Stimulated activated naive CD8-positive, alpha-beta T cell treated with anti-CD3 and anti-CD28 coated beads, Interleukin-15, Interleukin-2, amounts not matched to agents 100 ng/mL and 50 ng/mL, for 24 hours (primary cell): ENCODE measurements around the gene PTPN5.

Experiments used
- H3K27ac Mint-ChIP-seq: one replicate; pipeline ENCODE4 v1.8.0; 2021; ENCODE audit warnings: mild to moderate bottlenecking, mixed read lengths
- H3K27me3 Mint-ChIP-seq: one replicate; pipeline ENCODE4 v1.8.0; 2021; ENCODE audit warnings: mixed read lengths
- H3K36me3 Mint-ChIP-seq: one replicate; pipeline ENCODE4 v1.8.0; 2021; ENCODE audit warnings: low read depth, mixed read lengths
- H3K4me1 Mint-ChIP-seq: one replicate; pipeline ENCODE4 v1.8.0; 2021; ENCODE audit warnings: low read depth, mixed read lengths
- H3K4me3 Mint-ChIP-seq: one replicate; pipeline ENCODE4 v1.8.0; 2021; ENCODE audit warnings: mild to moderate bottlenecking, mixed read lengths
- H3K9me3 Mint-ChIP-seq: one replicate; pipeline ENCODE4 v1.8.0; 2021; ENCODE audit warnings: mixed read lengths

PTPN5 gene

DNA sequence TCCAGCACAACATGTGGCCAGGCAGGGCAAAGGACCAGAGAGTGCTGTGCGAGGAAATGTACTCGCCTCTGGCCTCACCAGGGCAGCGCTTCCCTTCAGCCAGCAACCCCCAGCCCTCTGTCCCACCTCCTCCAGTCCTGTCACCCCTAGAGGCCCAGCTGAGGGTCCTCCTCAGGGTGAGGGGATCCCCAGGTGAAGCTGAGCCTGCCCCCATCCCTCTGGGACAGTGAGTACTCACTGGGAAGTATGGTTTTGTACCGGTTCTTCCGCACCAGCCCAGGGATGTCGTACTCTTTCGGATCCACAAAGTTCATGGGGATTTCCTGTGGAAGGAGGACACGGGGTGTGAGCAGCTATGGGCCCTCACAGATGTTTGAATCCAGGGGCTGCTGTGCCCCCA, 54.0 kb downstream of the PTPN5 start:
- Mint-ChIP-seq H3K27ac (no peak overlapping the region), H3K9me3 (no peaks in the 10 kb centered on the region)

DNA sequence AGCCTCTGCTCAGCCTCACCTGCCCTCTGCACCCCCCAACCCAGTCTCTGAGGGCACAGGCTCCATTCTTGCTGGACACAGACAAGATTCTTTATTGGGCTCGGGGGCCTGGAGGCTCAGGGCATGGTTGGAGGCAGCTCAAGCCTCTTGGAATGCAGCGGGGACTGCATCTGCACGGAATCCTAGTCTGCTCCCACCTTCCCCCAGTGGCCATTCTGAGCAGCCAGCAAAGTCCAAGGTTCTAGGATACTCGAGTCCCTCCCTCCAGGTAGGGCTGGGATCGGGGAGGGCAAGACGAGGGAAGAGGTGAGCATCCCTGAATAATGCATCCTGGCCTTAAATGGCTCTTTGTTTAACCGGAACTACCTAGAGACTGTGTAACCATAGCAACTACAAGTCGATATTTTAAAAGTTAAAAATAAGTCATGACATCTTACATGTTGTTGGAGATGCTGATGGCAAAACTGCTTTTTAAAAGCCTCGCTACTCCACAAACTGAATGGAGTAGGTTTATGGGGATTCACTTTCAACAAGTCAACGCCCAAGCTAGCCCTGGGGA, 54.9 kb downstream of the PTPN5 start:
- Mint-ChIP-seq H3K27ac (no peak overlapping the region), H3K9me3 (no peaks in the 10 kb centered on the region), H3K36me3 (no peaks in the 10 kb centered on the region), H3K4me1 (peaks cover 3% of the 10 kb centered on the region), H3K4me3 (no peak overlapping the region), H3K27me3 (no peaks in the 10 kb centered on the region)

More for the DNA sequence above, 54.0 kb downstream of the PTPN5 start:
- Mint-ChIP-seq H3K4me3 (no peak overlapping the region), H3K4me1 (no peaks in the 10 kb centered on the region), H3K36me3 (no peaks in the 10 kb centered on the region), H3K27me3 (no peaks in the 10 kb centered on the region)

- H3K36me3 Mint-ChIP-seq = no peaks in the 10 kb centered on the region
- no peaks in the 10 kb centered on the region for H3K9me3 Mint-ChIP-seq
- no peak overlapping the region for H3K4me3 Mint-ChIP-seq
- no peak overlapping the region for H3K27ac Mint-ChIP-seq
- peaks cover 3% of the 10 kb centered on the region for H3K4me1 Mint-ChIP-seq
- H3K27me3 Mint-ChIP-seq = no peaks in the 10 kb centered on the region
Observed at GRCh38 chr11:18733202-18733601, 58.4 kb downstream of the PTPN5 start.

DNA sequence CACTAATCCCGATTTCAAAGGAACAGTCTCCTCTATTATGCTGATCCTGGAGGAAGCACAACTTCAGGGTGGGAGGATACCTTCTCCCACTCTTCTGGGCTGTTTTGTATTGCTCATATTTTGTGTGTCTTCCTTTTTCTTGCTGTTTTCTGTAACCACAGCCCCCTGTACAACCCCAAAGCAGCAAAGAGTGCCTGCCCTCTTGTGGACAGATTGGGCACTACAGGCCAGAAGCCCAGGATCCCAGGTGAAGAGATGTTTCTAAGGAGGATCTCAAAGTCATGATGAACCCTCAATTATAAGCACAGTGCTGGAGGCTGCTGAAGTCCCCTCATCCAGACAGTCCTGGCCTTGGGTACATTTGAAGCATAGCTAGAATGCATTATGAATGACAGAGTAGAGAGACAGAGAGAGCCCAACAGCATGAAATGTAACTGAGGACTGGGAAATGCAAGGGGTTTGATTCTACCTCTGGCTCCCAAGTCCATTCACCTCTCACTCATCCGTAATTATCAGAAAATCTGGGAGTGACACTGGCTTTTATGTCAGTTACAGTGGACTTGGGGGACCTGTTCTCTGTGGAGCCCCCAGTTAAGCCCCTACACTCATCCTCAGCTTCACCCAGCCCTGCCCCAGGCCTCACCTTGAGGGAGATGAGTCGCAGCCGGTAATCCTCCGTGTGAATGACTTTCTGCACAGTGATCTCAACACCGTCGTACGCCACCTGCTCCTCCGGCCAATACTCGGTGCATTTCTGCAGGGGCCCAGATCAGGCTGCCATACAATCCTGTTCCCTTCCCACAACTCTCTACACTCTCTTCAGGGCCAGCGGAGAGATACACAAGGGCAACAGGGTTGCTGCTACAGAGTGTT, 59.4 kb downstream of the PTPN5 start:
- H3K27ac Mint-ChIP-seq = no peak overlapping the region
- no peaks in the 10 kb centered on the region for H3K36me3 Mint-ChIP-seq
- no peak overlapping the region for H3K4me3 Mint-ChIP-seq
- H3K4me1 Mint-ChIP-seq = peaks cover 11% of the 10 kb centered on the region
- no peaks in the 10 kb centered on the region for H3K9me3 Mint-ChIP-seq
- no peaks in the 10 kb centered on the region for H3K27me3 Mint-ChIP-seq

- H3K27ac Mint-ChIP-seq = no peak overlapping the region
- H3K27me3 Mint-ChIP-seq = no peaks in the 10 kb centered on the region
- no peaks in the 10 kb centered on the region for H3K9me3 Mint-ChIP-seq
- H3K36me3 Mint-ChIP-seq = no peaks in the 10 kb centered on the region
- H3K4me1 Mint-ChIP-seq = peaks cover 11% of the 10 kb centered on the region
- H3K4me3 Mint-ChIP-seq = no peak overlapping the region
Observed at GRCh38 chr11:18731441-18731840, 60.2 kb downstream of the PTPN5 start.

GRCh38 chr11:18730020-18730419, 61.6 kb downstream of the PTPN5 start:
- H3K27ac Mint-ChIP-seq = no peak overlapping the region
- no peak overlapping the region for H3K4me3 Mint-ChIP-seq
- no peaks in the 10 kb centered on the region for H3K36me3 Mint-ChIP-seq
- no peaks in the 10 kb centered on the region for H3K27me3 Mint-ChIP-seq
- peaks cover 11% of the 10 kb centered on the region for H3K4me1 Mint-ChIP-seq
- H3K9me3 Mint-ChIP-seq = no peaks in the 10 kb centered on the region

GRCh38 chr11:18729426-18729825, 62.2 kb downstream of the PTPN5 start:
- H3K9me3 Mint-ChIP-seq = no peaks in the 10 kb centered on the region
- H3K4me1 Mint-ChIP-seq = peaks cover 11% of the 10 kb centered on the region
- no peak overlapping the region for H3K27ac Mint-ChIP-seq
- H3K36me3 Mint-ChIP-seq = no peaks in the 10 kb centered on the region
- H3K4me3 Mint-ChIP-seq = no peak overlapping the region
- no peaks in the 10 kb centered on the region for H3K27me3 Mint-ChIP-seq

- Mint-ChIP-seq H3K36me3 (no peaks in the 10 kb centered on the region), H3K27me3 (no peaks in the 10 kb centered on the region), H3K27ac (no peak overlapping the region), H3K4me3 (no peak overlapping the region), H3K9me3 (no peaks in the 10 kb centered on the region), H3K4me1 (peaks cover 11% of the 10 kb centered on the region)
Observed at GRCh38 chr11:18728658-18729057, 62.9 kb downstream of the PTPN5 start.

- no peaks in the 10 kb centered on the region for H3K9me3 Mint-ChIP-seq
- no peak overlapping the region for H3K27ac Mint-ChIP-seq
- H3K36me3 Mint-ChIP-seq = no peaks in the 10 kb centered on the region
- no peaks in the 10 kb centered on the region for H3K27me3 Mint-ChIP-seq
- H3K4me3 Mint-ChIP-seq = no peak overlapping the region
- peaks cover 12% of the 10 kb centered on the region for H3K4me1 Mint-ChIP-seq
Observed at GRCh38 chr11:18727479-18728236, 63.9 kb downstream of the PTPN5 start.

GRCh38 chr11:18726040-18726439, 65.6 kb downstream of the PTPN5 start, which contains the start of gene IGSF22:
TSS of gene IGSF22 (minus strand) at chr11:18726188. CDS start at chr11:18724236, 1,952 bp downstream.
- H3K36me3 Mint-ChIP-seq = no peaks in the 10 kb centered on the region
- no peak within 1 kb of the TSS for H3K27ac Mint-ChIP-seq
- no peaks in the 10 kb centered on the region for H3K27me3 Mint-ChIP-seq
- no peak within 1 kb of the TSS for H3K4me3 Mint-ChIP-seq
- peaks cover 21% of the 10 kb centered on the region for H3K4me1 Mint-ChIP-seq
- no peaks in the 10 kb centered on the region for H3K9me3 Mint-ChIP-seq

GRCh38 chr11:18723991-18724390, 67.6 kb downstream of the PTPN5 start:
- Mint-ChIP-seq H3K4me1 (peaks cover 25% of the 10 kb centered on the region), H3K27ac (no peak overlapping the region), H3K27me3 (no peaks in the 10 kb centered on the region), H3K36me3 (no peaks in the 10 kb centered on the region), H3K9me3 (no peaks in the 10 kb centered on the region), H3K4me3 (no peak overlapping the region)

DNA sequence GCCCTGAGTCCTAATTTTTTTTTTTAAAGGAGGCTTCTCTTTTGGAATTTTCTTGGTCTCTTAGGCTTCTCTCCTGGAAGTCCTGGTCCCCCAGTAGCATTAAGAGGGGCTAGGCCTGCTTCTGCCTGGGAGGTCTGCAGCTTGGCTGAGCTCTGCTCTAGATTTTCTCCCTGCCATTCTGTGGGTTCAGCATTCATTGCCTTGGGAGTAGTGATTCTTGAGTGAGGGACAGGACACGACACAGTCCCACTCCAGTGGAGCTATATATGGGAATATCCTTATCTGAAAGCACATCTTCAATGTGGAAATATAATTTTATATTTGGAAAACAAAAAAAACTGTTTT, 69.3 kb downstream of the PTPN5 start:
- no peaks in the 10 kb centered on the region for H3K27me3 Mint-ChIP-seq
- peak overlapping the region; percentile 86 for H3K4me3 Mint-ChIP-seq
- H3K36me3 Mint-ChIP-seq = no peaks in the 10 kb centered on the region
- peaks cover 16% of the 10 kb centered on the region for H3K4me1 Mint-ChIP-seq
- H3K9me3 Mint-ChIP-seq = no peaks in the 10 kb centered on the region
- no peak overlapping the region for H3K27ac Mint-ChIP-seq

GRCh38 chr11:18721561-18722292, 69.9 kb downstream of the PTPN5 start:
- Mint-ChIP-seq H3K4me1 (peaks cover 16% of the 10 kb centered on the region), H3K27me3 (no peaks in the 10 kb centered on the region), H3K4me3 (peak overlapping the region; percentile 86), H3K36me3 (no peaks in the 10 kb centered on the region), H3K9me3 (no peaks in the 10 kb centered on the region), H3K27ac (peak overlapping the region; percentile 36)

DNA sequence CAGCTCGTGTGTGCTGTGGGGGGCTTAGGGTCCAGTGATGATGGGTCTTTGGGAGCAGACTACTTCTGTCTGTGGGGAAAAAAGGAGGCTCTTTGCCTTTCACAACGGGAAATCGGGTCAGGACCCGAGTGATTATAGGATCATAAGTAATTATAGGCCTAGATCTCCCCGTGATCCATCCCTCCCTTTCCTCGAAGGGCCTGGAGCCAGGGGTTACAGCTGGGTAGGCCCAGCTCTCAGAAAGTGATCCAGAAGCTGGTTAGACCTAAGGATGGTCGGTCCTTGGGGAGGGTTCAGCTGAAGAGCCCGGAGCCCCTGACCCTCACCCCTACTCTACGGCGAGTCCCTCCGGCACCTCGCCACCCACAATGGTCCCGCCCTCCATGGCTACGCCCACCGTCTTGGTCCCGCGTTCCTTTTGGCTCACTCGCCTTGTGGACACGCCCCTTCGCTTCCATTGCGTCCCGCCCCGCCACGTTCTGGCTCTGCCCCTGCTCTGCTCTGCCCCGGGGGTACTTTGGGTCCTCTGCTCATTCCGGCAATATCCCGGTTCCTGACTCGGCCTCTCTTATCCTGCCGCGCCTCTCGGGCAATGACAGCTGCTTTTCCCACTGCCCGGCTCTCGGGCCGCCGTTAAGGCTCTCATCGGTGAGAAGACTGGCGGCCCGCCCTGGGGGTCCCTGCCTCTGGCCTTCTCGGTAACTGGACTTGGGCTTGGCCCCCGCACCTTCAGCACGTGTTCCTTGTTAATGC, 70.6 kb downstream of the PTPN5 start:
- no peaks in the 10 kb centered on the region for H3K36me3 Mint-ChIP-seq
- no peaks in the 10 kb centered on the region for H3K9me3 Mint-ChIP-seq
- H3K27ac Mint-ChIP-seq = peak overlapping the region; percentile 36
- H3K4me1 Mint-ChIP-seq = peaks cover 16% of the 10 kb centered on the region
- H3K27me3 Mint-ChIP-seq = no peaks in the 10 kb centered on the region
- peak overlapping the region; percentile 86 for H3K4me3 Mint-ChIP-seq
